Measurements from ENCODE around the gene TCF23.

DNA sequence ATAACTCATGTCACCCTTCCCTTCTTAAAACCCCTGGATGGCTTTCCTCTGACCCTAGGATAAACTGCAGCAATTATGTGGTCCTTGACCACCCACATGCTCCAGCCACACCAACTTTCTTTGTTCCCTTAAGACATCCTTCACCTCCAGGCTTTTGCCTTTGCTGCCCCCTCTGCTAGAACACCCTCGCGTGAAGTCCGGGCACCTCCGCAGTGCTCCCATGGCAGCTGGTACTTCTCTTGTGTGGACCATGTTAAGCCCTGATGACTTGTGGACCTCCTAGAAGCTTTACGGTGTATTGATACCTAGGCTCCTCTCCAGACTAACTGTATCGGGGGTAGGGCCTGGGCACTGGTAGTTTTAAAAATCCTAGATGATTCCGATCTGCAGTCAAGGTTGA, 26.0 kb upstream of the TCF23 start:
- TF ChIP-seq, protein P1, sequence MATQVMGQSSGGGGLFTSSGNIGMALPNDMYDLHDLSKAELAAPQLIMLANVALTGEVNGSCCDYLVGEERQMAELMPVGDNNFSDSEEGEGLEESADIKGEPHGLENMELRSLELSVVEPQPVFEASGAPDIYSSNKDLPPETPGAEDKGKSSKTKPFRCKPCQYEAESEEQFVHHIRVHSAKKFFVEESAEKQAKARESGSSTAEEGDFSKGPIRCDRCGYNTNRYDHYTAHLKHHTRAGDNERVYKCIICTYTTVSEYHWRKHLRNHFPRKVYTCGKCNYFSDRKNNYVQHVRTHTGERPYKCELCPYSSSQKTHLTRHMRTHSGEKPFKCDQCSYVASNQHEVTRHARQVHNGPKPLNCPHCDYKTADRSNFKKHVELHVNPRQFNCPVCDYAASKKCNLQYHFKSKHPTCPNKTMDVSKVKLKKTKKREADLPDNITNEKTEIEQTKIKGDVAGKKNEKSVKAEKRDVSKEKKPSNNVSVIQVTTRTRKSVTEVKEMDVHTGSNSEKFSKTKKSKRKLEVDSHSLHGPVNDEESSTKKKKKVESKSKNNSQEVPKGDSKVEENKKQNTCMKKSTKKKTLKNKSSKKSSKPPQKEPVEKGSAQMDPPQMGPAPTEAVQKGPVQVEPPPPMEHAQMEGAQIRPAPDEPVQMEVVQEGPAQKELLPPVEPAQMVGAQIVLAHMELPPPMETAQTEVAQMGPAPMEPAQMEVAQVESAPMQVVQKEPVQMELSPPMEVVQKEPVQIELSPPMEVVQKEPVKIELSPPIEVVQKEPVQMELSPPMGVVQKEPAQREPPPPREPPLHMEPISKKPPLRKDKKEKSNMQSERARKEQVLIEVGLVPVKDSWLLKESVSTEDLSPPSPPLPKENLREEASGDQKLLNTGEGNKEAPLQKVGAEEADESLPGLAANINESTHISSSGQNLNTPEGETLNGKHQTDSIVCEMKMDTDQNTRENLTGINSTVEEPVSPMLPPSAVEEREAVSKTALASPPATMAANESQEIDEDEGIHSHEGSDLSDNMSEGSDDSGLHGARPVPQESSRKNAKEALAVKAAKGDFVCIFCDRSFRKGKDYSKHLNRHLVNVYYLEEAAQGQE (IDR thresholded peaks at IDR 0.05; ENCODE audit: low read depth), result no peak
- TF ChIP-seq, protein P2, sequence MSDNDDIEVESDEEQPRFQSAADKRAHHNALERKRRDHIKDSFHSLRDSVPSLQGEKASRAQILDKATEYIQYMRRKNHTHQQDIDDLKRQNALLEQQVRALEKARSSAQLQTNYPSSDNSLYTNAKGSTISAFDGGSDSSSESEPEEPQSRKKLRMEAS (IDR thresholded peaks at IDR 0.05), result no peak

All from Ishikawa (cell line).